CD4-positive, alpha-beta T cell (primary cell): Measurements from ENCODE around the gene LIPG. TPM values are rescaled to one million over a fixed set of nuclear protein-coding genes. Genes with fewer than 3 reads are reported as not detected.

ENCODE experiments used
- ATAC-seq: fragments of 200-7000 bp; cut with Tn5 transposase; one replicate; pipeline ENCODE4 v1.10.0; 2022; ENCODE audit warnings: mild to moderate bottlenecking; ENCODE audit not compliant: poor library complexity
- CTCF ChIA-PET: fragments of 350-600 bp; sonication (Branson Sonifier 250); formaldehyde crosslinking; loops from one replicate; lab custom pipeline; 2021; ENCODE audit warnings: antibody characterized with exemption, inconsistent platforms; lab: Charles Lee
- POLR2A ChIA-PET: fragments of 350-600 bp; sonication (Branson Sonifier 250); formaldehyde crosslinking; loops from one replicate; lab custom pipeline; 2021; ENCODE audit warnings: antibody characterized with exemption, inconsistent platforms; lab: Charles Lee
- DNase-seq, 14 experiments: peaks; one replicate each; pipeline ENCODE4 v3.0.0-alpha.2; 2013 to 2020; ENCODE audit warnings: mixed read lengths in 2 of 14
- H3K27ac ChIP-seq, 2 donors: one replicate each; pipeline versions ENCODE4 v1.5.1 to v1.7.0; 2013; ENCODE audit warnings: low read length in 2 of 2, low read depth in 1 of 2, mild to moderate bottlenecking in 1 of 2
- H3K27me3 ChIP-seq, 2 experiments: 1 replicate in 1 of 2; 2 replicates in 1 of 2; pipeline versions ENCODE4 v1.6.1 to v1.7.0; 2013; ENCODE audit warnings: low read length in 2 of 2, control low read depth in 1 of 2, mild to moderate bottlenecking in 1 of 2, moderate library complexity in 1 of 2; ENCODE audit not compliant: insufficient read depth in 2 of 2, control insufficient read depth in 1 of 2
- H3K36me3 ChIP-seq: one replicate; pipeline ENCODE4 v1.6.1; 2013; ENCODE audit warnings: low read length, control low read depth; ENCODE audit not compliant: insufficient read depth
- H3K4me1 ChIP-seq: one replicate; pipeline ENCODE4 v1.6.1; 2013; ENCODE audit warnings: low read length, control low read depth; ENCODE audit not compliant: insufficient read depth
- H3K4me3 ChIP-seq: one replicate; pipeline ENCODE4 v1.5.1; 2013; ENCODE audit warnings: mild to moderate bottlenecking, low read length, moderate library complexity
- H3K9me3 ChIP-seq, 2 experiments: 1 replicate in 1 of 2; 2 replicates in 1 of 2; pipeline versions ENCODE4 v1.6.1 to v1.7.0; 2013; ENCODE audit warnings: low read length in 2 of 2, mild to moderate bottlenecking in 2 of 2, control low read depth in 1 of 2, moderate library complexity in 1 of 2; ENCODE audit not compliant: control insufficient read depth in 1 of 2, insufficient read depth in 1 of 2
- H3K27ac Mint-ChIP-seq: one replicate; pipeline ENCODE4 v1.8.0; 2020; ENCODE audit warnings: mixed read lengths
- H3K27me3 Mint-ChIP-seq: one replicate; pipeline ENCODE4 v1.8.0; 2021; ENCODE audit warnings: mixed read lengths
- H3K36me3 Mint-ChIP-seq: one replicate; pipeline ENCODE4 v1.8.0; 2021; ENCODE audit warnings: low read depth, mixed read lengths
- H3K4me1 Mint-ChIP-seq: one replicate; pipeline ENCODE4 v1.8.0; 2021; ENCODE audit warnings: low read depth, mixed read lengths
- H3K4me3 Mint-ChIP-seq: one replicate; pipeline ENCODE4 v1.8.0; 2020; ENCODE audit warnings: mild to moderate bottlenecking, mixed read lengths
- H3K9me3 Mint-ChIP-seq: one replicate; pipeline ENCODE4 v1.8.0; 2020; ENCODE audit warnings: mixed read lengths
- intact Hi-C, 2 experiments: fragments of 100-400 bp; cut with DNase I in 1 of 2; cut with micrococcal nuclease in 1 of 2; formaldehyde crosslinking; loops; one replicate each; pipeline versions ENCODE4 v1.15.1 to v1.9.0; 2023 to 2025; cut with DNase I, micrococcal nuclease
- total RNA-seq, 174 experiments: library from RNA in 2 of 174; stranded (reverse) in 2 of 174; gene quantifications; one replicate each; pipeline ENCODE4 v1.2.3 and lab custom pipeline; 2021 to 2026
- TF ChIP-seq, protein P1 (sequence below): fragments of 200-600 bp; IDR thresholded peaks from one replicate; pipeline ENCODE4 v1.8.0; 2022; ENCODE audit warnings: antibody characterized with exemption, mild to moderate bottlenecking

LIPG gene
- total RNA-seq, 2 experiments from 2014 or later, result not detected

- TF ChIP-seq, protein P1, sequence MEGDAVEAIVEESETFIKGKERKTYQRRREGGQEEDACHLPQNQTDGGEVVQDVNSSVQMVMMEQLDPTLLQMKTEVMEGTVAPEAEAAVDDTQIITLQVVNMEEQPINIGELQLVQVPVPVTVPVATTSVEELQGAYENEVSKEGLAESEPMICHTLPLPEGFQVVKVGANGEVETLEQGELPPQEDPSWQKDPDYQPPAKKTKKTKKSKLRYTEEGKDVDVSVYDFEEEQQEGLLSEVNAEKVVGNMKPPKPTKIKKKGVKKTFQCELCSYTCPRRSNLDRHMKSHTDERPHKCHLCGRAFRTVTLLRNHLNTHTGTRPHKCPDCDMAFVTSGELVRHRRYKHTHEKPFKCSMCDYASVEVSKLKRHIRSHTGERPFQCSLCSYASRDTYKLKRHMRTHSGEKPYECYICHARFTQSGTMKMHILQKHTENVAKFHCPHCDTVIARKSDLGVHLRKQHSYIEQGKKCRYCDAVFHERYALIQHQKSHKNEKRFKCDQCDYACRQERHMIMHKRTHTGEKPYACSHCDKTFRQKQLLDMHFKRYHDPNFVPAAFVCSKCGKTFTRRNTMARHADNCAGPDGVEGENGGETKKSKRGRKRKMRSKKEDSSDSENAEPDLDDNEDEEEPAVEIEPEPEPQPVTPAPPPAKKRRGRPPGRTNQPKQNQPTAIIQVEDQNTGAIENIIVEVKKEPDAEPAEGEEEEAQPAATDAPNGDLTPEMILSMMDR, result no peak
- H3K9me3 ChIP-seq, result no peaks in the 10 kb centered on the region
- ATAC-seq, result no peak
- Mint-ChIP-seq H3K27ac (no peak overlapping the region), H3K9me3 (no peaks in the 10 kb centered on the region), H3K4me3 (no peak overlapping the region), H3K4me1 (no peaks in the 10 kb centered on the region), H3K36me3 (no peaks in the 10 kb centered on the region), H3K27me3 (peaks cover 14% of the 10 kb centered on the region)
- intact Hi-C loops, result no loop called here
- CTCF ChIA-PET, result no interaction called here
- POLR2A ChIA-PET, result no interaction called here
- DNase-seq, result no peak
- H3K27me3 ChIP-seq, result peaks cover 0 to 4% of the 10 kb centered on the region in 2 experiments
- H3K4me3 ChIP-seq, result no peak overlapping the region
- no peaks in the 10 kb centered on the region for H3K4me1 ChIP-seq
- H3K27ac ChIP-seq, result no peak overlapping the region
- no peaks in the 10 kb centered on the region for H3K36me3 ChIP-seq
These were observed 56.0 kb downstream of the LIPG start for GRCh38 chr18:49617865-49618264.

DNA sequence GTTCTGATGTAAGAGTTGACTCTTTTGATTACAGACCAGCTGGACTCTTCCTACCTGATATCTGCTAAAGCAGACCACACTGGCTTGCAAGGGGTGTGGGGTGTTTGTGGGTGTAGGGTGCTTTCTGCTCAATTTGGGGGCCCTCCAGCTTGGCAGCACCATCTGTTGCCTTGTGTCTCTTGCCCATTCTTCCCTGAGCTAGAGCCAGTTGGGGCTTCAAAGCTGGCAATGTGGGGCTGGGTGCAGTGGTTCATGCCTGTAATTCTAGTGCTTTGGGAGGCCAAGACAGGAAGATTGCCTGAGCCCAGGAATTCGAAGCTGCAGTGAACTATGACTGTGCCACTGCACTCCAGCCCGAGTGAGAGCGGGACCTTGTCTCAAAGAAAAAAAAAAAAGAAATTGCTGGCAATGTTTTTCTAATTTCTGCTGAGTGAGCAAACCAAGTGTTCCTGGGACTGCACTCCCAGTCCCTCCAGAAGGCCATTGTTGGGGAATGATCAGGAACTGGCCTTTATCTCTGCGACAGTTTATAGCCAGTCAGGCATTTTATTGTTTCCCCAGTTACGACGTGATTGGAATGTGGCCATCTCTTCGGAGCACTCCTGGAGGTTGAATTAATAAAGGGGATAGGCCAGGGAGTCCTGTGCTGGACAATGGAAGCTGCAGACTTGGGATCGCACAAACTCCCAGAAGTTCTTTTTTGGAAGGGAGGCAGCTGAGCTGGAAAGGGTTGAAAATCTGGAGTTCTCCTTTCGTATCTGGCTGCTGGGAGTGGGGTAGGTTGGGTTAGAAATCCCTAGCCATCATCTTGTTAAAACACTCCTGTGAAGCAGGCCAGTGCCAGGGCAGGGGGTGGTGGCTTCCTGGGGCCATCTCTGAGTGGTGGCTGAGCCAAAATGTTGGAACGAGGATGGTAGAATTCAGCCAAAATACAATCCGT is 57.2 kb downstream of the LIPG start:
- no peaks in the 10 kb centered on the region for H3K9me3 Mint-ChIP-seq
- H3K27me3 Mint-ChIP-seq, result peaks cover 19% of the 10 kb centered on the region
- TF ChIP-seq, protein P1, result no peak
- POLR2A ChIA-PET, result no interaction called here
- no peak overlapping the region for H3K27ac Mint-ChIP-seq
- DNase-seq (no peak), ATAC-seq (no peak)
- Histone ChIP-seq H3K27ac (no peak overlapping the region), H3K9me3 (no peaks in the 10 kb centered on the region), H3K27me3 (peaks cover 0 to 7% of the 10 kb centered on the region in 2 experiments), H3K36me3 (no peaks in the 10 kb centered on the region), H3K4me1 (no peaks in the 10 kb centered on the region), H3K4me3 (no peak overlapping the region)
- H3K4me1 Mint-ChIP-seq, result no peaks in the 10 kb centered on the region
- H3K36me3 Mint-ChIP-seq, result no peaks in the 10 kb centered on the region
- intact Hi-C loops, result no loop called here
- no peak overlapping the region for H3K4me3 Mint-ChIP-seq
- CTCF ChIA-PET, result no interaction called here

DNA sequence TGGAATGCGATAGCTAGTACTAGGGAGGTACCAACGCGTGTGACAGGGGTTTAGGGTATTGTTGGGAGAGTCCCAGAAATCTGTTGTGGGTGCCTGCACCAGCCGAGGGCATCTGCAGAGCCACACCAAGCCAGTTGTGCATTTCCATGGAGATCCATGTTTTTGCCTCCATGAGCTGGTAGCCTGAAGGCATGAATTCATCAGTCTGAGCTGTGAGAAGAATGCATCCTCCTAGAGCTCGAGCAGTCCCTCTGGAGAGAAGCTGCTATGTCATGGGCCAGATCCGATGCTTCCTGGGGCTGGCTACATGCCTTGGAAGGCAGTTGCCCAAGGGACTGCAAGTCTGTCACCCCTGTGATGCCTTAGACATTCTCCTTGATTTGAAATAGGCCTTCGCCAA is 57.9 kb downstream of the LIPG start:
- H3K4me3 Mint-ChIP-seq, result no peak overlapping the region
- Histone ChIP-seq H3K4me1 (no peaks in the 10 kb centered on the region), H3K36me3 (no peaks in the 10 kb centered on the region), H3K27ac (no peak overlapping the region), H3K4me3 (no peak overlapping the region), H3K27me3 (peaks cover 0 to 7% of the 10 kb centered on the region in 2 experiments), H3K9me3 (no peaks in the 10 kb centered on the region)
- intact Hi-C loops, result no loop called here
- DNase-seq (no peak), ATAC-seq (no peak)
- TF ChIP-seq, protein P1, result no peak
- no peak overlapping the region for H3K27ac Mint-ChIP-seq
- no peaks in the 10 kb centered on the region for H3K9me3 Mint-ChIP-seq
- H3K36me3 Mint-ChIP-seq, result no peaks in the 10 kb centered on the region
- no peaks in the 10 kb centered on the region for H3K4me1 Mint-ChIP-seq
- POLR2A ChIA-PET, result no interaction called here
- peaks cover 25% of the 10 kb centered on the region for H3K27me3 Mint-ChIP-seq
- CTCF ChIA-PET, result no interaction called here
